Tibial nerve (tissue), 4 donors: ENCODE results near the gene ARHGEF38.

Experiments used
- EP300 ChIP-seq, 2 donors: sonication (generic); formaldehyde crosslinking; IDR thresholded peaks; one replicate each; pipeline ENCODE4 v1.6.1; 2017; ENCODE audit warnings: antibody characterized with exemption in 2 of 2, mild to moderate bottlenecking in 1 of 2
- POLR2A ChIP-seq, 2 donors: fragments of 450-650 bp; IDR thresholded peaks; one replicate each; pipeline ENCODE4 v1.6.1; 2017; ENCODE audit warnings: antibody characterized with exemption in 2 of 2, mild to moderate bottlenecking in 2 of 2, moderate library complexity in 2 of 2
- TF ChIP-seq, protein P1 (sequence below), 5 experiments: fragments of 200-600 bp in 3 of 5; fragments of 450-650 bp in 2 of 5; sonication (generic) in 3 of 5; IDR thresholded peaks; one replicate each; pipeline ENCODE4 v1.5.1; 2016 to 2019; ENCODE audit warnings: antibody characterized with exemption in 5 of 5, mild to moderate bottlenecking in 3 of 5, moderate library complexity in 2 of 5

DNA sequence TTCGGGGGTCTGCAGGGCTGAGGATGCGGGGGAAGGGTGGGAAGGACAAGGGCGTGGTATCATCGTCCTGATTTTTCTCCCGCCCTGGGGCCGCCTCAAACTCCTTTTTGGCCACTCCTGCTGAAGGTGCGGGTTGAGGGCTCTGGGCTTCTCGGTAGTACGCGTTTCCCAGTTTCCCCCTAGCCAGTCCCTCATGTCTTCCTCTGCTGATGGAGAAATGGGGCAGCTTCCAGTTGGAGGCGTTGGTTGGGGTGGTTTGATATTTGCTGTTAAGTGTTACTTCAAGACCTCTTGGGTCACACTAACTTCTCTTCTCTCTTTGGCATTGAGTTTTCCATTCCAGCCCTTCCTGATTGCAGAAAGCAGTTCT, 156.6 kb downstream of the ARHGEF38 start:
- TF ChIP-seq, protein P1, sequence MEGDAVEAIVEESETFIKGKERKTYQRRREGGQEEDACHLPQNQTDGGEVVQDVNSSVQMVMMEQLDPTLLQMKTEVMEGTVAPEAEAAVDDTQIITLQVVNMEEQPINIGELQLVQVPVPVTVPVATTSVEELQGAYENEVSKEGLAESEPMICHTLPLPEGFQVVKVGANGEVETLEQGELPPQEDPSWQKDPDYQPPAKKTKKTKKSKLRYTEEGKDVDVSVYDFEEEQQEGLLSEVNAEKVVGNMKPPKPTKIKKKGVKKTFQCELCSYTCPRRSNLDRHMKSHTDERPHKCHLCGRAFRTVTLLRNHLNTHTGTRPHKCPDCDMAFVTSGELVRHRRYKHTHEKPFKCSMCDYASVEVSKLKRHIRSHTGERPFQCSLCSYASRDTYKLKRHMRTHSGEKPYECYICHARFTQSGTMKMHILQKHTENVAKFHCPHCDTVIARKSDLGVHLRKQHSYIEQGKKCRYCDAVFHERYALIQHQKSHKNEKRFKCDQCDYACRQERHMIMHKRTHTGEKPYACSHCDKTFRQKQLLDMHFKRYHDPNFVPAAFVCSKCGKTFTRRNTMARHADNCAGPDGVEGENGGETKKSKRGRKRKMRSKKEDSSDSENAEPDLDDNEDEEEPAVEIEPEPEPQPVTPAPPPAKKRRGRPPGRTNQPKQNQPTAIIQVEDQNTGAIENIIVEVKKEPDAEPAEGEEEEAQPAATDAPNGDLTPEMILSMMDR (IDR thresholded peaks at IDR 0.05) = no peak
- TF ChIP-seq POLR2A (IDR thresholded peaks at IDR 0.05) (no peak), EP300 (IDR thresholded peaks at IDR 0.05) (no peak)
